KOPT-K1 (cell line): ENCODE results near the gene CLCN2.

ENCODE experiments used
- H3K27ac ChIP-seq: fragments of 200-600 bp; sonication (generic); 2 replicates; pipeline ENCODE4 v1.5.1; 2016; ENCODE audit warnings: antibody characterized with exemption, mild to moderate bottlenecking, low read depth, low read length; ENCODE audit not compliant: poor library complexity, severe bottlenecking
- H3K36me3 ChIP-seq: fragments of 200-600 bp; sonication (generic); 2 replicates; pipeline ENCODE4 v1.5.1; 2017; ENCODE audit warnings: antibody characterized with exemption, mild to moderate bottlenecking, low read length, moderate library complexity; ENCODE audit not compliant: insufficient read depth
- H3K9me3 ChIP-seq: fragments of 200-600 bp; sonication (generic); 2 replicates; pipeline ENCODE4 v1.5.1; 2017; ENCODE audit warnings: antibody characterized with exemption, low read length, mild to moderate bottlenecking; ENCODE audit not compliant: insufficient read depth, poor library complexity, severe bottlenecking

Gene CLCN2

GRCh38 chr3:184361532-184361931 is at the start of gene CLCN2, which contains the start of gene POLR2H:
TSS of gene CLCN2 (minus strand) at chr3:184361605. CDS start at chr3:184361479, 126 bp downstream.
TSS of gene POLR2H (plus strand) at chr3:184361710. CDS start at chr3:184363493, 1,783 bp downstream.
- peak within 1 kb of the TSS; percentile 82 for H3K27ac ChIP-seq
- no peaks in the 10 kb centered on the region for H3K9me3 ChIP-seq
- H3K36me3 ChIP-seq = peaks cover 18% of the 10 kb centered on the region

- no peak overlapping the region for H3K27ac ChIP-seq
- H3K36me3 ChIP-seq = no peaks in the 10 kb centered on the region
These were observed 48.6 kb upstream of the CLCN2 start for GRCh38 chr3:184409946-184410500.

GRCh38 chr3:184409331-184409926 is 48.0 kb upstream of the CLCN2 start:
- no peak overlapping the region for H3K27ac ChIP-seq
- H3K9me3 ChIP-seq = no peaks in the 10 kb centered on the region
- no peaks in the 10 kb centered on the region for H3K36me3 ChIP-seq

More at GRCh38 chr3:184409946-184410500, 48.6 kb upstream of the CLCN2 start:
- H3K9me3 ChIP-seq = no peaks in the 10 kb centered on the region

- Histone ChIP-seq H3K36me3 (no peaks in the 10 kb centered on the region), H3K9me3 (no peaks in the 10 kb centered on the region), H3K27ac (no peak overlapping the region)
These were observed 43.9 kb upstream of the CLCN2 start for GRCh38 chr3:184405075-184406030.

DNA sequence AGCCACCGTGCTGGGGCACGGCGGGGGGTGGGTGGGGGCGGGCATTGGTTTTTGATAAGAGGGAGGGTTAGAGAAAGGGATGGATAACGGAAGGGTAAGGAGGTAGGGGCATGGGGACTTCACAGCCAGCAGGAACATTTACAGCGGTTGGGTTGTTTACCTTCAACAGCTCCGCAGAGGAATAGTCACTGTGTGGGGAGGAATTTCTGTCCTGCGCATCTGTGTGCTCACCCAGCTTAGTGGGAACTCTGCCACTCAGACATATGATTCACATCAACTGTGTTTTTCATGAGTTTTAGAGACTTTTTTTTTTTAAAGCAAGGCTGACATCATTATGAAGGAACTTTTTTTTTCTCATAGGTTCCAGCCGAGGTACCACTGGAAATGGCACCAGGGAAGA is 38.0 kb upstream of the CLCN2 start:
- Histone ChIP-seq H3K36me3 (no peaks in the 10 kb centered on the region), H3K9me3 (no peaks in the 10 kb centered on the region), H3K27ac (no peak overlapping the region)

DNA sequence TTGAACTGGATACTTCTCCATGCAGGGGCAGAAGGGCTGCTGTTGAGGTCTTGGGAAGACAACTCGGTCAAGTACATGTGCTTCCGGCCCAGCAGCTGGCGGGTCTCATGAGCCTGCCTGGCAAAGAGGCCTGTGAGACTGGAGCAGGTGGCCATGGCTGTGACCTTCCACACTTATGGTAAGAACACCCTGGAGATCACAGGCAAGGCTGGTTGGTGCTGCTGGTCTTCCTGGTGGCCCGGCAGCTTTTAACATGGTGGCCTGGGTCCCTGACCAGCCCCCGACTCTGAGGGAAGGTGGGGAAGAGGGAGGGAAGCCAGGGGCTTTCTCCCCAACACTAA is 33.9 kb upstream of the CLCN2 start:
- Histone ChIP-seq H3K36me3 (no peaks in the 10 kb centered on the region), H3K27ac (no peak overlapping the region), H3K9me3 (no peaks in the 10 kb centered on the region)

DNA sequence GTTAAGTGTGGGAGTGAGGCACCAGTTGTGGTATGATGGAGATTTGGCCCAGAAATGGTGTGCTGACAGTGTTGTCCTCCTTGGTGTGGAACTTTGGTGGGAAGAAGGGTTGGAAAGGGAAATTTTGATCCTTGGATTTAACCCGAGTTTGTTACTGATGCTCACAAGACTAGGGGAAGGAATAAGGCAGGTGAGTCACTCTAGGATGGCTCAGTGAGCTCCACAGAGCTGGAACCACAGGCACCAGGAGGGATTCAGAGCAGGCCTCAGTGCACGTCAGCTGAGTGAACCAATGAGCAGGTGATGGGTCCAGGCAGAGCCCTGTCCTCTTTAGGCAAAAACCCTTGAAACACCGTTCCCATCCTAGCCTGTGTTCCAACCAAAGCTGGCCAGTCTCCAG is 29.9 kb upstream of the CLCN2 start:
- no peaks in the 10 kb centered on the region for H3K36me3 ChIP-seq

GRCh38 chr3:184389935-184390528 is 28.6 kb upstream of the CLCN2 start:
- Histone ChIP-seq H3K36me3 (no peaks in the 10 kb centered on the region), H3K9me3 (no peaks in the 10 kb centered on the region), H3K27ac (no peak overlapping the region)

More for the DNA sequence above, 29.9 kb upstream of the CLCN2 start:
- Histone ChIP-seq H3K9me3 (no peaks in the 10 kb centered on the region), H3K27ac (no peak overlapping the region)

DNA sequence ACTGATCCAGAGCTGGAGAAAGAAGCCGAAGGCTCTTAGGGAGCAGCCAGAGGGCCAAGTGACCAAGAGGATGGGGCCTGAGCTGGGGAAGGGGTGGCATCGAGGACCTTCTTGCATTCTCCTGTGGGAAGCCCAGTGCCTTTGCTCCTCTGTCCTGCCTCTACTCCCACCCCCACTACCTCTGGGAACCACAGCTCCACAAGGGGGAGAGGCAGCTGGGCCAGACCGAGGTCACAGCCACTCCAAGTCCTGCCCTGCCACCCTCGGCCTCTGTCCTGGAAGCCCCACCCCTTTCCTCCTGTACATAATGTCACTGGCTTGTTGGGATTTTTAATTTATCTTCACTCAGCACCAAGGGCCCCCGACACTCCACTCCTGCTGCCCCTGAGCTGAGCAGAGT is 28.0 kb upstream of the CLCN2 start:
- Histone ChIP-seq H3K27ac (no peak overlapping the region), H3K36me3 (no peaks in the 10 kb centered on the region), H3K9me3 (no peaks in the 10 kb centered on the region)

DNA sequence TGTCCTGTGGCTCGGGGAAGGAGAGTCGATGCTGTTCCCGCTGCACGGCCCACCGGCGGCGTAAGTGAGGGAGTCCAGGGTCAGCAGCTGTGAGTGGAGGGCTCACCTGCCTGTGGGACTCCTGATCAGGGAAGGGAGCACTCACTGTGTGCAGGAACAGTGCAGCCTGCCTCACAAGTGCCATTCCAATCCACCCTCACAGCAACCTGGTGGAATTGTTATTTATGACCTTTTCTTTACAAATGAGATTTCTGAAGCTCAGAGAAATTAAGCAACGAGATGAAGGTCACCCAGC is 27.5 kb upstream of the CLCN2 start:
- no peaks in the 10 kb centered on the region for H3K36me3 ChIP-seq
- H3K27ac ChIP-seq = no peak overlapping the region
- H3K9me3 ChIP-seq = no peaks in the 10 kb centered on the region

GRCh38 chr3:184388164-184388935 is 26.9 kb upstream of the CLCN2 start:
- Histone ChIP-seq H3K36me3 (no peaks in the 10 kb centered on the region), H3K9me3 (no peaks in the 10 kb centered on the region), H3K27ac (no peak overlapping the region)

DNA sequence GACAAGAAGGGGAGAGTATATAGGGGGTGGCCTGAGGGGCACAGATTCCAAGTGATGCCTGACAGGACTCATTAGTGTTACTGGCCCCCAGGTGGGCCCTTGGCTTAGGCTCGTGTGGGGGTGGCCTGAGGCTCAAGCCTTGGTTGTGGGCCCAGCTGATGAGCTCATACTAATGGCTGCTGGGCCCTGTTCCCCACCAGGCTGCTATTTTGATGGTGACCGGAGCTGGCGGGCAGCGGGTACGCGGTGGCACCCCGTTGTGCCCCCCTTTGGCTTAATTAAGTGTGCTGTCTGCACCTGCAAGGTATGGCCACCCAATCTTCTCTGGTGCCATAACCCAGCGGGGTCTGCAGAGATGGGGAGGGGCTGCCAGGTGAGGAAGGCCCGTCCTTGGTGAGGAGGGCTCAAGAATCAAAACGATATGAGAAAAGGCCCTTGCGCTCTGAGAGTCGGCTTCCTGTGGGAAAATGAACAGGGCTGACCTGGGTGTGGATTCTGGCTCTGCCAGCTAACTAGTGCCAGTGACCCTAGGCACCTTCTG is 25.8 kb upstream of the CLCN2 start:
- H3K9me3 ChIP-seq = no peaks in the 10 kb centered on the region
- H3K27ac ChIP-seq = no peak overlapping the region
- no peaks in the 10 kb centered on the region for H3K36me3 ChIP-seq

DNA sequence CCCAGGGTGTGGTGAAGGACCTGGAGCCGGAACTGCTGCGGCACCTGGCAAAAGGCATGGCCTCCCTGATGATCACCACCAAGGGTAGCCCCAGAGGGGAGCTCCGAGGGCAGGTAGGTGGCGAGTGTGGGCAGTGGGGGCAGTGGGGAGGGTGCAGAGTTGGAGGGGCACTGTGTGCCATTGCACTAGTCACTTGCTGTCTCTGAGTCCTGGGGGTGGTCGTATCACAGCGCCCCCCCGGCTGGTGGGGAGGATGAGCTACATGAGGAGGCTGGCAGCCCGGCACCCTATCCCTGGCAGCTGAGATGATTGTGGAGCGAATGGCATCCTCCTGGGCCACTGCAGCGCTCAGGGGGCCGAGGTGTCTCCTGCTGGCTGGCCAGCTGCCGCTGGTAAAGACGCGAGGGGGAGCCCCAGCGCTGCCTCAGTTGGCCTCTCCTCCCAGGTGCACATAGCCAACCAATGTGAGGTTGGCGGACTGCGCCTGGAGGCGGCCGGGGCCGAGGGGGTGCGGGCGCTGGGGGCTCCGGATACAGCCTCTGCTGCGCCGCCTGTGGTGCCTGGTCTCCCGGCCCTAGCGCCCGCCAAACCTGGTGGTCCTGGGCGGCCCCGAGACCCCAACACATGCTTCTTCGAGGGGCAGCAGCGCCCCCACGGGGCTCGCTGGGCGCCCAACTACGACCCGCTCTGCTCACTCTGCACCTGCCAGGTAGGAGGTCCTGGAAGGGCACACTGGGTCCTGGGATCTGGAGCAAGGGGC is 24.8 kb upstream of the CLCN2 start:
- Histone ChIP-seq H3K36me3 (no peaks in the 10 kb centered on the region), H3K9me3 (no peaks in the 10 kb centered on the region), H3K27ac (no peak overlapping the region)

- no peaks in the 10 kb centered on the region for H3K36me3 ChIP-seq
- no peak overlapping the region for H3K27ac ChIP-seq
- no peaks in the 10 kb centered on the region for H3K9me3 ChIP-seq
These were observed 23.5 kb upstream of the CLCN2 start for GRCh38 chr3:184384856-184385422.
